H1 (cell line): ENCODE results near the gene TMEM63A. TPM values are rescaled to one million over a fixed set of nuclear protein-coding genes. Genes with fewer than 3 reads are reported as not detected.

Experiments used
- CTCF ChIA-PET: fragments of 300-600 bp; sonication (Branson Sonifier 250); formaldehyde crosslinking; loops from one replicate; lab custom pipeline; 2021; ENCODE audit not compliant: partially characterized antibody; lab: Charles Lee
- POLR2A ChIA-PET: fragments of 300-600 bp; sonication (Branson Sonifier 250); formaldehyde crosslinking; loops from one replicate; lab custom pipeline; 2021; ENCODE audit warnings: inconsistent platforms; ENCODE audit not compliant: partially characterized antibody; lab: Charles Lee
- DNase-seq, 2 experiments: peaks; one replicate each; pipeline versions ENCODE4 v3.0.0 to v3.0.0-alpha.2; 2010 to 2022; ENCODE audit warnings: low spot score in 2 of 2, low read depth in 1 of 2, mixed read lengths in 1 of 2
- FAIRE-seq: peaks from 2 replicates; lab custom pipeline; 2011; peaks lifted over from hg19 to GRCh38; lab: Jason Lieb, UNC
- H2AFZ ChIP-seq: 2 replicates; pipeline ENCODE4 v1.8.1; 2012; ENCODE audit warnings: low read length, inconsistent platforms
- H2AK5ac ChIP-seq: 2 replicates; pipeline ENCODE4 v1.6.1; 2013; ENCODE audit warnings: low read depth, low read length
- H2BK120ac ChIP-seq: replicated peaks from 2 replicates; pipeline ENCODE3; 2013; ENCODE audit warnings: low read depth, low read length, inconsistent platforms
- H2BK12ac ChIP-seq: 2 replicates; pipeline ENCODE4 v1.6.1; 2013; ENCODE audit warnings: low read depth, low read length
- H2BK15ac ChIP-seq: 2 replicates; pipeline ENCODE4 v1.6.1; 2013; ENCODE audit warnings: low read length
- H2BK20ac ChIP-seq: 2 replicates; pipeline ENCODE4 v1.6.1; 2013; ENCODE audit warnings: low read length
- H2BK5ac ChIP-seq: 2 replicates; pipeline ENCODE4 v1.6.1; 2013; ENCODE audit warnings: low read depth, low read length
- H3K14ac ChIP-seq: 2 replicates; pipeline ENCODE4 v1.6.1; 2013; ENCODE audit warnings: inconsistent platforms; ENCODE audit not compliant: insufficient read length
- H3K18ac ChIP-seq: 2 replicates; pipeline ENCODE4 v1.6.1; 2013; ENCODE audit warnings: low read length; ENCODE audit errors: extremely low read depth
- H3K23ac ChIP-seq: 2 replicates; pipeline ENCODE4 v1.6.1; 2013; ENCODE audit warnings: inconsistent platforms; ENCODE audit not compliant: insufficient read length
- H3K23me2 ChIP-seq: 2 replicates; pipeline ENCODE4 v1.6.1; 2013; ENCODE audit warnings: low read depth, low read length
- H3K27ac ChIP-seq: 2 replicates; pipeline ENCODE4 v1.6.1; 2011; ENCODE audit warnings: low read depth, low read length, inconsistent platforms
- H3K27me3 ChIP-seq, 4 experiments: replicated peaks in 1 of 4; 1 replicate in 1 of 4; 2 replicates in 3 of 4; pipeline versions ENCODE4 v1.6.1 to v1.8.1; 2011 to 2013; ENCODE audit warnings: low read length in 3 of 4, mild to moderate bottlenecking in 3 of 4, inconsistent platforms in 2 of 4, mixed read lengths in 2 of 4, moderate library complexity in 1 of 4; ENCODE audit not compliant: control insufficient read depth in 3 of 4, insufficient read depth in 3 of 4; ENCODE audit errors: extremely low read depth in 1 of 4
- H3K36me3 ChIP-seq, 4 experiments: 2 replicates each; pipeline versions ENCODE4 v1.6.1 to v1.8.1; 2011 to 2013; ENCODE audit warnings: mild to moderate bottlenecking in 4 of 4, low read length in 3 of 4, moderate library complexity in 2 of 4, control low read depth in 1 of 4, inconsistent platforms in 1 of 4; ENCODE audit not compliant: insufficient read depth in 4 of 4, control insufficient read depth in 2 of 4
- H3K4ac ChIP-seq: replicated peaks from 2 replicates; pipeline ENCODE3; 2013; ENCODE audit warnings: low read length, low read depth, mixed read lengths, inconsistent platforms; ENCODE audit not compliant: insufficient read length
- H3K4me1 ChIP-seq, 4 experiments: replicated peaks in 1 of 4; 1 replicate in 1 of 4; 2 replicates in 3 of 4; pipeline versions ENCODE4 v1.6.1 to v1.8.1; 2011 to 2013; ENCODE audit warnings: low read length in 3 of 4, inconsistent platforms in 2 of 4, mixed read lengths in 1 of 4; ENCODE audit not compliant: insufficient read depth in 4 of 4, control insufficient read depth in 3 of 4
- H3K4me2 ChIP-seq, 2 experiments: 2 replicates each; pipeline versions ENCODE4 v1.6.1 to v1.8.1; 2011 to 2013; ENCODE audit warnings: low read depth in 2 of 2, low read length in 2 of 2, control low read depth in 1 of 2, inconsistent platforms in 1 of 2, mild to moderate bottlenecking in 1 of 2; ENCODE audit not compliant: insufficient read depth in 1 of 2
- H3K4me3 ChIP-seq, 4 experiments: fragments of 200-600, 300-600 bp in 1 of 4; sonication (generic), shearing (Covaris generic), sonication (Bioruptor Twin) in 1 of 4; 2 replicates each; pipeline versions ENCODE4 v1.5.1 to v1.8.1; 2011 to 2016; ENCODE audit warnings: low read length in 4 of 4, low read depth in 3 of 4, control low read depth in 2 of 4, inconsistent platforms in 2 of 4, mild to moderate bottlenecking in 2 of 4, mixed read lengths in 1 of 4, moderate library complexity in 1 of 4; ENCODE audit not compliant: insufficient read depth in 2 of 4; ENCODE audit errors: extremely low read depth in 1 of 4
- H3K56ac ChIP-seq: replicated peaks from 2 replicates; pipeline ENCODE3; 2013; ENCODE audit warnings: low read depth, mild to moderate bottlenecking, mixed read lengths, low read length, inconsistent platforms; ENCODE audit not compliant: insufficient read length
- H3K79me1 ChIP-seq: 2 replicates; pipeline ENCODE4 v1.6.1; 2013; ENCODE audit warnings: low read depth, low read length, control low read depth
- H3K79me2 ChIP-seq, 2 experiments: 2 replicates each; pipeline versions ENCODE4 v1.6.1 to v1.8.1; 2012 to 2013; ENCODE audit warnings: low read length in 2 of 2, mild to moderate bottlenecking in 2 of 2, inconsistent platforms in 1 of 2; ENCODE audit not compliant: insufficient read depth in 2 of 2, control insufficient read depth in 1 of 2
- H3K9ac ChIP-seq, 4 experiments: replicated peaks in 1 of 4; 1 replicate in 1 of 4; 2 replicates in 3 of 4; pipeline versions ENCODE4 v1.6.1 to v1.8.1; 2011 to 2013; ENCODE audit warnings: low read depth in 3 of 4, low read length in 3 of 4, control low read depth in 2 of 4, mild to moderate bottlenecking in 2 of 4, moderate library complexity in 2 of 4, inconsistent platforms in 1 of 4; ENCODE audit errors: extremely low read depth in 1 of 4
- H3K9me3 ChIP-seq, 2 experiments: 2 replicates each; pipeline versions ENCODE4 v1.6.1 to v1.8.1; 2012 to 2013; ENCODE audit warnings: mild to moderate bottlenecking in 2 of 2, moderate library complexity in 2 of 2, control low read depth in 1 of 2, inconsistent platforms in 1 of 2, low read depth in 1 of 2, low read length in 1 of 2, mixed read lengths in 1 of 2; ENCODE audit not compliant: insufficient read depth in 2 of 2
- H4K20me1 ChIP-seq, 2 experiments: replicated peaks in 1 of 2; 2 replicates each; pipeline versions ENCODE3 to v1.8.1; 2011 to 2013; ENCODE audit warnings: inconsistent platforms in 2 of 2, low read length in 2 of 2, mild to moderate bottlenecking in 1 of 2; ENCODE audit not compliant: insufficient read depth in 2 of 2, control insufficient read depth in 1 of 2
- H4K5ac ChIP-seq: 2 replicates; pipeline ENCODE4 v1.6.1; 2013; ENCODE audit warnings: low read length, low read depth, mixed read lengths, inconsistent platforms; ENCODE audit not compliant: insufficient read length
- H4K8ac ChIP-seq: 2 replicates; pipeline ENCODE4 v1.8.0; 2013; ENCODE audit warnings: mild to moderate bottlenecking, moderate library complexity, low read length, inconsistent platforms; ENCODE audit not compliant: insufficient read depth; ENCODE audit errors: extremely low read depth
- H4K91ac ChIP-seq: replicated peaks from 2 replicates; pipeline ENCODE3; 2013; ENCODE audit warnings: low read length, mixed read lengths, inconsistent platforms; ENCODE audit not compliant: insufficient read length
- CBX8 ChIP-seq: fragments of 300-800, 300-1000 bp; sonication (generic); IDR thresholded peaks from 2 replicates; pipeline ENCODE4 v1.7.1; 2016; ENCODE audit warnings: low read depth, low read length, borderline replicate concordance
- GTF2F1 ChIP-seq: IDR thresholded peaks from 2 replicates; pipeline ENCODE4 v1.6.1; 2012; ENCODE audit warnings: low read depth, low read length, improper control_type of control experiment, borderline replicate concordance
- KDM1A ChIP-seq: fragments of 200-600, 300-600 bp; sonication (generic); IDR thresholded peaks from 2 replicates; pipeline ENCODE4 v1.7.1; 2016; ENCODE audit warnings: mild to moderate bottlenecking, low read length, borderline replicate concordance
- RNF2 ChIP-seq: fragments of 200-900, 300-1000 bp; sonication (generic); IDR thresholded peaks from 2 replicates; pipeline ENCODE4 v1.7.1; 2016; ENCODE audit warnings: borderline replicate concordance, low read depth, mild to moderate bottlenecking, antibody characterized with exemption, low read length; ENCODE audit not compliant: poor library complexity, severe bottlenecking; ENCODE audit errors: missing control alignments
- SIX5 ChIP-seq: IDR thresholded peaks from 2 replicates; pipeline ENCODE4 v1.6.1; 2011; ENCODE audit warnings: mild to moderate bottlenecking, low read depth, low read length
- whole genome bisulfite sequencing, 2 experiments: shearing (Covaris generic) in 1 of 2; methylation state at CpG; one replicate each; pipeline versions ENCODE4 v1.1.6 to v1.1.7; 2013 to 2015; ENCODE audit warnings: low lambda C conversion rate in 2 of 2, mixed read lengths in 2 of 2, inconsistent platforms in 1 of 2, low coverage in 1 of 2, missing lambda C conversion rate in 1 of 2; ENCODE audit not compliant: insufficient replicate concordance in 2 of 2, insufficient coverage in 1 of 2, insufficient read length in 1 of 2; ENCODE audit errors: extremely low coverage in 1 of 2, missing lambda C conversion rate in 1 of 2; 5-methylcytosine and 5-hydroxymethylcytosine counted together
- polyA plus RNA-seq, 7 experiments: library from polyadenylated mRNA; depleted of rRNA in 3 of 7; stranded (reverse) in 5 of 7; unstranded in 2 of 7; fragments of >200 nt in 5 of 7; fragments of 200-250 nt in 2 of 7; gene quantifications; 1 replicate in 5 of 7; 2 replicates in 1 of 7; 4 replicates in 1 of 7; pipeline versions ENCODE4 v1.2.1 to v1.2.3, GENCODE V29; 2011 to 2013; ENCODE audit warnings: missing spikeins in 2 of 7, mixed read lengths in 2 of 7
- total RNA-seq: library from RNA; stranded (reverse); fragmentation: NEBNext Ultra II Directional; extraction: Animal tissue kit (Norgen Biotek cat#: 25700); gene quantifications from 2 replicates; pipeline ENCODE4 v1.2.1, GENCODE V29; 2021

The TMEM63A gene
- total and polyA plus RNA-seq, 2 of the 8 experiments (the other 6 are each of a cell fraction or from before 2014, with no cell fraction given) = 26.1 to 55.4 TPM

GRCh38 chr1:225914391-225914790, 32.2 kb upstream of the TMEM63A start:
- no peak overlapping the region for H3K23ac ChIP-seq
- no peak overlapping the region for H2BK12ac ChIP-seq
- H3K14ac ChIP-seq = no peak overlapping the region
- H2BK20ac ChIP-seq = no peak overlapping the region
- no peaks in the 10 kb centered on the region for H3K9me3 ChIP-seq
- H2BK15ac ChIP-seq = no peak overlapping the region
- no peaks in the 10 kb centered on the region for H3K79me2 ChIP-seq
- H3K56ac ChIP-seq = no peak overlapping the region
- H3K18ac ChIP-seq = no peak overlapping the region
- H2AFZ ChIP-seq = no peak overlapping the region
- H3K4ac ChIP-seq = no peak overlapping the region
- no peak overlapping the region for H4K5ac ChIP-seq
- H3K36me3 ChIP-seq = peaks cover under 1 to 15% (median 4%) of the 10 kb centered on the region in 4 experiments; a peak in 5 of 8 replicates
- FAIRE-seq (no peak), DNase-seq (no peak)
- no peak overlapping the region for H3K27ac ChIP-seq
- no peak overlapping the region for H4K8ac ChIP-seq
- H3K23me2 ChIP-seq = no peaks in the 10 kb centered on the region
- H3K9ac ChIP-seq = no peak overlapping the region
- no peak overlapping the region for H3K4me3 ChIP-seq
- no peaks in the 10 kb centered on the region; a peak in 2 of 7 replicates for H3K27me3 ChIP-seq
- no peak overlapping the region for H3K4me2 ChIP-seq
- ChIA-PET CTCF (interaction anchor here (0.8 to 2.0 kb wide), 10 partner anchors 22 to 432 kb away, joined by 3 to 5 read pairs (median 4); partner anchors contain the start of gene LEFTY2), POLR2A (interaction anchor here (0.6 to 2.3 kb wide), 4 partner anchors 10 to 126 kb away, joined by 3 to 6 read pairs (median 4); partner anchors contain the start of gene PYCR2)
- no peak overlapping the region for H2AK5ac ChIP-seq
- no peak overlapping the region for H4K91ac ChIP-seq
- no peak overlapping the region for H2BK5ac ChIP-seq
- WGBS, 2 experiments = 94% methylated on average over 6 of the region's 6 CpGs; no CpG with 5 or more reads in 1 of the 2 experiments
- H3K4me1 ChIP-seq = peaks cover 0 to 7% (median 1%) of the 10 kb centered on the region in 4 experiments; a peak in 2 of 7 replicates
- peaks cover 3% of the 10 kb centered on the region; the same call in 1 of the 2 replicates for H3K79me1 ChIP-seq
- H2BK120ac ChIP-seq = no peak overlapping the region
- H4K20me1 ChIP-seq = no peaks in the 10 kb centered on the region
- TF ChIP-seq RNF2 (no peak), KDM1A (no peak), GTF2F1 (no peak), SIX5 (no peak), CBX8 (no peak)
